Body of pancreas (tissue), 4 donors: Measurements from ENCODE around the gene CAPN10. TPM values are rescaled to one million over a fixed set of nuclear protein-coding genes. Genes with fewer than 3 reads are reported as not detected.
A peak's percentile ranks its signal among the peaks of the same experiment; 100 is the strongest.

Source experiments
- ATAC-seq: fragments of 150-250 bp; one replicate; pipeline ENCODE4 v1.9.1; 2016
- DNase-seq, 4 donors: peaks; one replicate each; pipeline ENCODE4 v3.0.0-alpha.2; 2019
- H3K27ac ChIP-seq, 4 donors: fragments of 200-600 bp; sonication (generic); 1 replicate in 3 of 4; 2 replicates in 1 of 4; pipeline versions ENCODE4 v1.5.1 to v1.6.1; 2016 to 2019; ENCODE audit warnings: mild to moderate bottlenecking in 1 of 4, mixed read lengths in 1 of 4, moderate library complexity in 1 of 4
- H3K27me3 ChIP-seq, 2 donors: fragments of 200-600 bp; sonication (generic); one replicate each; pipeline ENCODE4 v1.6.0; 2016; ENCODE audit warnings: mild to moderate bottlenecking in 1 of 2
- H3K36me3 ChIP-seq, 2 donors: fragments of 200-600 bp; sonication (generic); replicated peaks in 1 of 2; 2 replicates each; pipeline ENCODE4 v1.5.1; 2016; ENCODE audit warnings: low read depth in 2 of 2; ENCODE audit not compliant: insufficient read depth in 1 of 2
- H3K4me1 ChIP-seq: fragments of 200-600 bp; sonication (generic); one replicate; pipeline ENCODE4 v1.6.0; 2016
- H3K4me3 ChIP-seq, 2 donors: fragments of 200-600 bp; sonication (generic); 1 replicate in 1 of 2; 2 replicates in 1 of 2; pipeline ENCODE4 v1.5.1; 2016 to 2019
- H3K9me3 ChIP-seq, 3 donors: fragments of 200-600 bp; sonication (generic); 1 replicate in 2 of 3; 2 replicates in 1 of 3; pipeline ENCODE4 v1.5.1; 2016
- CTCF ChIP-seq, 7 experiments: fragments of 450-650 bp in 4 of 7; fragments of 200-600 bp in 3 of 7; sonication (generic) in 3 of 7; IDR thresholded peaks; one replicate each; pipeline ENCODE4 v1.5.1; 2016 to 2019; ENCODE audit warnings: antibody characterized with exemption in 7 of 7
- POLR2A ChIP-seq, 3 donors: fragments of 450-650 bp; IDR thresholded peaks; one replicate each; pipeline ENCODE4 v1.6.1; 2016; ENCODE audit warnings: antibody characterized with exemption in 3 of 3, mild to moderate bottlenecking in 2 of 3
- WGBS, 2 donors: methylation state at CpG; one replicate each; pipeline ENCODE4 v1.1.5; 2017; 5-methylcytosine and 5-hydroxymethylcytosine counted together
- intact Hi-C: fragments of 100-400 bp; cut with DNase I; formaldehyde crosslinking; loops from one replicate; pipeline ENCODE4 v1.15.1; 2023
- total RNA-seq, 2 donors: library from RNA; depleted of rRNA; stranded (reverse); fragments of >200 nt; gene quantifications; one replicate each; pipeline ENCODE4 v1.1.0, GENCODE V29; 2016

The CAPN10 gene
- total RNA-seq, 2 donors from 2014 or later: 16.3 to 34.3 TPM

- no peak for TF ChIP-seq POLR2A (IDR thresholded peaks at IDR 0.05)
- TF ChIP-seq CTCF (IDR thresholded peaks at IDR 0.05): no peak
- ATAC-seq (no peak), DNase-seq (peak in 3 of 4 donors; percentile 25 to 38 (median 26))
- no peak overlapping the region for H3K27ac ChIP-seq
- no peaks in the 10 kb centered on the region for H3K27me3 ChIP-seq
- no peaks in the 10 kb centered on the region for H3K4me1 ChIP-seq
- 67 to 68% methylated on average over 26 to 36 of the region's 37 CpGs for WGBS, 2 donors
- H3K4me3 ChIP-seq: no peak overlapping the region
- intact Hi-C loops: no loop called here
- no peaks in the 10 kb centered on the region for H3K36me3 ChIP-seq
- H3K9me3 ChIP-seq: no peaks in the 10 kb centered on the region
Observed at GRCh38 chr2:240622531-240623235, 36.1 kb downstream of the CAPN10 start.

- 74 to 92% methylated on average over 7 to 8 of the region's 10 CpGs for WGBS, 2 donors
- no peak for ATAC-seq
- H3K4me1 ChIP-seq: no peaks in the 10 kb centered on the region
- H3K27ac ChIP-seq: no peak overlapping the region
- TF ChIP-seq CTCF (IDR thresholded peaks at IDR 0.05) (no peak), POLR2A (IDR thresholded peaks at IDR 0.05) (no peak)
- no peak overlapping the region for H3K4me3 ChIP-seq
- DNase-seq: peak in 2 of 4 donors; percentile 2 to 7
- intact Hi-C loops: no loop called here
- no peaks in the 10 kb centered on the region for H3K27me3 ChIP-seq
- no peaks in the 10 kb centered on the region for H3K36me3 ChIP-seq
- no peaks in the 10 kb centered on the region for H3K9me3 ChIP-seq
Observed at GRCh38 chr2:240623531-240624010, 37.0 kb downstream of the CAPN10 start.

GRCh38 chr2:240624011-240624949 lies 37.7 kb downstream of the CAPN10 start:
- no peaks in the 10 kb centered on the region for H3K9me3 ChIP-seq
- H3K27me3 ChIP-seq: no peaks in the 10 kb centered on the region
- 64 to 79% methylated on average over 20 to 22 of the region's 24 CpGs for WGBS, 2 donors
- ATAC-seq (peak; percentile 16), DNase-seq (peak in 2 of 4 donors; percentile 3 to 12)
- TF ChIP-seq CTCF (IDR thresholded peaks at IDR 0.05): no peak
- no peak for TF ChIP-seq POLR2A (IDR thresholded peaks at IDR 0.05)
- no peak overlapping the region for H3K27ac ChIP-seq
- no peaks in the 10 kb centered on the region for H3K4me1 ChIP-seq
- intact Hi-C loops: no loop called here
- no peaks in the 10 kb centered on the region for H3K36me3 ChIP-seq
- H3K4me3 ChIP-seq: no peak overlapping the region

- TF ChIP-seq CTCF (IDR thresholded peaks at IDR 0.05): no peak
- TF ChIP-seq POLR2A (IDR thresholded peaks at IDR 0.05): no peak
- Histone ChIP-seq H3K4me3 (no peak within 1 kb of the TSS), H3K27ac (no peak within 1 kb of the TSS), H3K27me3 (no peaks in the 10 kb centered on the region), H3K36me3 (no peaks in the 10 kb centered on the region), H3K9me3 (no peaks in the 10 kb centered on the region), H3K4me1 (no peaks in the 10 kb centered on the region)
- peak in 2 of 4 donors; percentile 11 to 54 for DNase-seq
- WGBS, 2 donors: 45 to 83% methylated on average over 10 to 20 of the region's 23 CpGs
- peak; percentile 19 for ATAC-seq
- intact Hi-C loops: no loop called here
Observed at GRCh38 chr2:240624950-240625621, 38.6 kb downstream of the CAPN10 start, which contains the start of gene GPR35. Gene GPR35, plus strand, starts transcription at chr2:240625480. Its CDS starts 4,473 bp downstream, at chr2:240629953.
